22Rv1 (cell line): Measurements from ENCODE around the gene HDGF.

Experiments used
- ZFX ChIP-seq: fragments of 450-650 bp; IDR thresholded peaks from 2 replicates; pipeline ENCODE4 v1.6.1; 2017; ENCODE audit warnings: antibody characterized with exemption, borderline replicate concordance
- TF ChIP-seq, protein P1 (sequence below): fragments of 450-650 bp; IDR thresholded peaks from 2 replicates; pipeline ENCODE4 v1.5.1; 2017; ENCODE audit warnings: mild to moderate bottlenecking

DNA sequence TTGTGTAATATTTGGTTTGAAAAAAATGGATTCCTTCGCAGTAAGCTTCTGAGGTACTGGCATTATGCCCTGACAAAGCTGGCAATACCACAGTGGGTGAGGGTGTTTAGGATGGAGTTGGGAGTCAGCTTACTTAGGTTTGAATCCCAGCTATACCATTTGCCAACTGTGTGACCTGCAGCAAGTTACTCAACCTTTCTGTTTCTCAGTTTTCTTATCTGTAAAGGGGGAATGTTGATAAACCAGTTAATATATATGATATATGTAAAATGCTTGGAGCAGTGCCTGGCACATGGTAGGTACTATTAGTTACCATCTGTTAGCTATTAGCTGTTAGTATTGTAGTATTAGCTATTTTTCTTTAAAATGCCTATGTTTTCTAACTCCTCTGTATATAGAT is 4.9 kb upstream of the HDGF start:
- TF ChIP-seq, protein P1, sequence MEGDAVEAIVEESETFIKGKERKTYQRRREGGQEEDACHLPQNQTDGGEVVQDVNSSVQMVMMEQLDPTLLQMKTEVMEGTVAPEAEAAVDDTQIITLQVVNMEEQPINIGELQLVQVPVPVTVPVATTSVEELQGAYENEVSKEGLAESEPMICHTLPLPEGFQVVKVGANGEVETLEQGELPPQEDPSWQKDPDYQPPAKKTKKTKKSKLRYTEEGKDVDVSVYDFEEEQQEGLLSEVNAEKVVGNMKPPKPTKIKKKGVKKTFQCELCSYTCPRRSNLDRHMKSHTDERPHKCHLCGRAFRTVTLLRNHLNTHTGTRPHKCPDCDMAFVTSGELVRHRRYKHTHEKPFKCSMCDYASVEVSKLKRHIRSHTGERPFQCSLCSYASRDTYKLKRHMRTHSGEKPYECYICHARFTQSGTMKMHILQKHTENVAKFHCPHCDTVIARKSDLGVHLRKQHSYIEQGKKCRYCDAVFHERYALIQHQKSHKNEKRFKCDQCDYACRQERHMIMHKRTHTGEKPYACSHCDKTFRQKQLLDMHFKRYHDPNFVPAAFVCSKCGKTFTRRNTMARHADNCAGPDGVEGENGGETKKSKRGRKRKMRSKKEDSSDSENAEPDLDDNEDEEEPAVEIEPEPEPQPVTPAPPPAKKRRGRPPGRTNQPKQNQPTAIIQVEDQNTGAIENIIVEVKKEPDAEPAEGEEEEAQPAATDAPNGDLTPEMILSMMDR: no peak
- no peak for TF ChIP-seq ZFX
